Peyer's patch (tissue), 4 donors: Measurements from ENCODE around the gene PDPK1. TPM values are rescaled to one million over a fixed set of nuclear protein-coding genes. Genes with fewer than 3 reads are reported as not detected.

ENCODE experiments used
- DNase-seq, 3 donors: peaks; one replicate each; pipeline ENCODE4 v3.0.0-alpha.2; 2017 to 2019
- H3K27ac ChIP-seq, 4 donors: fragments of 200-600 bp; sonication (generic); one replicate each; pipeline ENCODE4 v1.5.1; 2016 to 2019
- H3K27me3 ChIP-seq, 2 donors: fragments of 200-600 bp; sonication (generic); one replicate each; pipeline ENCODE4 v1.5.1; 2019
- H3K36me3 ChIP-seq, 3 donors: fragments of 200-600 bp; sonication (generic); one replicate each; pipeline ENCODE4 v1.5.1; 2016 to 2019
- H3K4me1 ChIP-seq, 4 donors: fragments of 200-600 bp; sonication (generic); one replicate each; pipeline ENCODE4 v1.5.1; 2016 to 2019
- H3K4me3 ChIP-seq, 4 donors: fragments of 200-600 bp; sonication (generic); 1 replicate in 3 of 4; 2 replicates in 1 of 4; pipeline ENCODE4 v1.5.1; 2016 to 2019; ENCODE audit warnings: mild to moderate bottlenecking in 1 of 4
- H3K9me3 ChIP-seq, 4 donors: fragments of 200-600 bp; sonication (generic); one replicate each; pipeline ENCODE4 v1.5.1; 2016 to 2019; ENCODE audit warnings: mild to moderate bottlenecking in 1 of 4
- CTCF ChIP-seq, 6 experiments: fragments of 450-650 bp in 4 of 6; fragments of 200-600 bp in 2 of 6; sonication (generic) in 1 of 6; IDR thresholded peaks; one replicate each; pipeline ENCODE4 v1.5.1; 2017 to 2019; ENCODE audit warnings: antibody characterized with exemption in 6 of 6, mild to moderate bottlenecking in 3 of 6, moderate library complexity in 1 of 6
- POLR2A ChIP-seq, 2 donors: fragments of 450-650 bp; IDR thresholded peaks; one replicate each; pipeline ENCODE4 v1.5.1; 2017; ENCODE audit warnings: antibody characterized with exemption in 2 of 2, mild to moderate bottlenecking in 2 of 2, moderate library complexity in 2 of 2
- total RNA-seq, 4 donors: library from RNA; depleted of rRNA; stranded (reverse); fragments of >200 nt; gene quantifications; one replicate each; pipeline ENCODE4 v1.1.0, GENCODE V29; 2016

The PDPK1 gene
- total RNA-seq, 4 donors from 2014 or later: 38.8 to 128 (median 85.1) TPM

- peak in 2 of 3 donors; percentile 68 to 71 for DNase-seq
- Histone ChIP-seq H3K4me3 (peak overlapping the region in 2 of 4 donors; percentile 41 to 49), H3K27me3 (no peaks in the 10 kb centered on the region), H3K27ac (peak overlapping the region in 3 of 4 donors; percentile 70 to 87 (median 81)), H3K36me3 (peaks cover 0 to 47% (median 0%) of the 10 kb centered on the region in 3 donors), H3K4me1 (peaks cover 6 to 28% (median 11%) of the 10 kb centered on the region in 4 donors), H3K9me3 (no peaks in the 10 kb centered on the region)
- TF ChIP-seq CTCF (IDR thresholded peaks at IDR 0.05): peak in 3 of 6 experiments; percentile 7 to 27 (median 13)
- TF ChIP-seq POLR2A (IDR thresholded peaks at IDR 0.05): peak in 1 of 2 donors; percentile 26
These were observed 13.4 kb upstream of the PDPK1 start for GRCh38 chr16:2524339-2524938.

- Histone ChIP-seq H3K36me3 (peaks cover 0 to 44% (median 0%) of the 10 kb centered on the region in 3 donors), H3K27me3 (no peaks in the 10 kb centered on the region), H3K4me3 (no peak overlapping the region), H3K9me3 (no peaks in the 10 kb centered on the region), H3K27ac (no peak overlapping the region), H3K4me1 (peaks cover 2 to 24% (median 7%) of the 10 kb centered on the region in 4 donors)
- TF ChIP-seq POLR2A (IDR thresholded peaks at IDR 0.05) (no peak), CTCF (IDR thresholded peaks at IDR 0.05) (no peak)
- no peak for DNase-seq
These were observed 11.7 kb upstream of the PDPK1 start for GRCh38 chr16:2526135-2526534.

- H3K27me3 ChIP-seq: no peaks in the 10 kb centered on the region
- no peak overlapping the region for H3K27ac ChIP-seq
- peaks cover 0 to 24% (median 10%) of the 10 kb centered on the region in 4 donors for H3K4me1 ChIP-seq
- H3K9me3 ChIP-seq: no peaks in the 10 kb centered on the region
- H3K4me3 ChIP-seq: no peak overlapping the region
- peaks cover 0 to 42% (median 0%) of the 10 kb centered on the region in 3 donors for H3K36me3 ChIP-seq
- DNase-seq: peak in 1 of 3 donors; percentile 44
- TF ChIP-seq POLR2A (IDR thresholded peaks at IDR 0.05) (no peak), CTCF (IDR thresholded peaks at IDR 0.05) (no peak)
These were observed 10.6 kb upstream of the PDPK1 start for GRCh38 chr16:2527071-2527783.

- peaks cover 0 to 40% (median 0%) of the 10 kb centered on the region in 3 donors for H3K36me3 ChIP-seq
- no peak overlapping the region for H3K4me3 ChIP-seq
- no peak for TF ChIP-seq CTCF (IDR thresholded peaks at IDR 0.05)
- TF ChIP-seq POLR2A (IDR thresholded peaks at IDR 0.05): no peak
- H3K27ac ChIP-seq: no peak overlapping the region
- peak in 1 of 3 donors; percentile 36 for DNase-seq
- no peaks in the 10 kb centered on the region for H3K27me3 ChIP-seq
- H3K9me3 ChIP-seq: no peaks in the 10 kb centered on the region
- peaks cover 0 to 24% (median 10%) of the 10 kb centered on the region in 4 donors for H3K4me1 ChIP-seq
These were observed 10.1 kb upstream of the PDPK1 start for GRCh38 chr16:2527784-2528100.

GRCh38 chr16:2528161-2529060 lies 9.4 kb upstream of the PDPK1 start:
- DNase-seq: peak in 1 of 3 donors; percentile 42
- peaks cover 0 to 20% (median 10%) of the 10 kb centered on the region in 4 donors for H3K4me1 ChIP-seq
- no peak overlapping the region for H3K4me3 ChIP-seq
- TF ChIP-seq CTCF (IDR thresholded peaks at IDR 0.05) (no peak), POLR2A (IDR thresholded peaks at IDR 0.05) (no peak)
- H3K27ac ChIP-seq: no peak overlapping the region
- peaks cover 0 to 40% (median 0%) of the 10 kb centered on the region in 3 donors for H3K36me3 ChIP-seq
- no peaks in the 10 kb centered on the region for H3K9me3 ChIP-seq
- no peaks in the 10 kb centered on the region for H3K27me3 ChIP-seq
